RWPE1 (cell line): Measurements from ENCODE around the gene UST.

Experiments used
- CTCF ChIA-PET: fragments of 350-600 bp; sonication (Branson Sonifier 250); formaldehyde crosslinking; extraction: SDS; loops from one replicate; lab custom pipeline; 2021; lab: Yijun Ruan, JAX
- POLR2A ChIA-PET: fragments of 400-600 bp; formaldehyde crosslinking; extraction: SDS; loops from one replicate; lab custom pipeline; 2020; ENCODE audit warnings: antibody characterized with exemption; ENCODE audit not compliant: low non-redundant PET; lab: Yijun Ruan, JAX
- DNase-seq: peaks from one replicate; pipeline ENCODE4 v3.0.0; 2012; ENCODE audit warnings: low spot score
- H3K27ac ChIP-seq: fragments of 450-650 bp; 2 replicates; pipeline ENCODE4 v1.5.1; 2017
- CTCF ChIP-seq: fragments of 450-650 bp; conservative IDR thresholded peaks from 2 replicates; pipeline ENCODE4 v1.5.1; 2017; ENCODE audit warnings: low read depth, mild to moderate bottlenecking

UST gene

GRCh38 chr6:148816117-148816516 is 69.3 kb downstream of the UST start:
- POLR2A ChIA-PET, result no interaction called here
- H3K27ac ChIP-seq, result no peak overlapping the region
- CTCF ChIA-PET, result no interaction called here
- TF ChIP-seq CTCF, result no peak
- DNase-seq, result no peak

GRCh38 chr6:148817689-148818088 is 70.9 kb downstream of the UST start:
- H3K27ac ChIP-seq, result no peak overlapping the region
- no peak for TF ChIP-seq CTCF
- ChIA-PET POLR2A (no interaction called here), CTCF (interaction anchor here (0.6 to 0.7 kb wide), 2 partner anchors 207 to 1345 kb away, joined by 3 read pairs; no protein-coding TSS in a partner anchor)
- DNase-seq, result no peak

- CTCF ChIA-PET, result no interaction called here
- H3K27ac ChIP-seq, result no peak overlapping the region
- DNase-seq, result no peak
- POLR2A ChIA-PET, result no interaction called here
- TF ChIP-seq CTCF, result no peak
Observed at GRCh38 chr6:148818939-148819575, 72.2 kb downstream of the UST start.

- ChIA-PET POLR2A (no interaction called here), CTCF (no interaction called here)
- no peak for DNase-seq
- TF ChIP-seq CTCF, result no peak
- no peak overlapping the region for H3K27ac ChIP-seq
Observed at GRCh38 chr6:148819852-148820251, 73.0 kb downstream of the UST start.

- H3K27ac ChIP-seq, result no peak overlapping the region
- DNase-seq, result no peak
- ChIA-PET POLR2A (no interaction called here), CTCF (interaction anchor here (0.6 kb wide), 1 partner anchor 35 kb away, joined by 4 read pairs; no protein-coding TSS in a partner anchor)
- TF ChIP-seq CTCF, result no peak
Observed at GRCh38 chr6:148822819-148823218, 76.0 kb downstream of the UST start.

- CTCF ChIA-PET, result no interaction called here
- no peak for TF ChIP-seq CTCF
- POLR2A ChIA-PET, result no interaction called here
Observed at GRCh38 chr6:148824291-148824690, 77.5 kb downstream of the UST start.

GRCh38 chr6:148824960-148825359 is 78.1 kb downstream of the UST start:
- POLR2A ChIA-PET, result no interaction called here
- H3K27ac ChIP-seq, result no peak overlapping the region
- CTCF ChIA-PET, result no interaction called here
- TF ChIP-seq CTCF, result no peak
- DNase-seq, result no peak

More at GRCh38 chr6:148824291-148824690, 77.5 kb downstream of the UST start:
- H3K27ac ChIP-seq, result no peak overlapping the region
- no peak for DNase-seq
